ENCODE results near the gene FGD5. TPM values are rescaled to one million over a fixed set of nuclear protein-coding genes. Genes with fewer than 3 reads are reported as not detected.

The FGD5 gene
- total RNA-seq, 1 donor from 2014 or later, result 0.24 TPM

- Mint-ChIP-seq H3K4me1 (peaks cover 17% of the 10 kb centered on the region), H3K9me3 (peaks cover 2% of the 10 kb centered on the region), H3K27me3 (ENCODE audit: insufficient read depth, low read depth) (peaks cover 43% of the 10 kb centered on the region), H3K36me3 (no peaks in the 10 kb centered on the region), H3K4me3 (peak overlapping the region; percentile 38), H3K27ac (peak overlapping the region; percentile 4)
- DNase-seq (ENCODE audit: low spot score), result no peak
- no peaks in the 10 kb centered on the region for H3K9me3 ChIP-seq (ENCODE audit: low read depth)
- no peaks in the 10 kb centered on the region for H4K20me1 ChIP-seq (ENCODE audit: low read depth)
- peaks cover 41% of the 10 kb centered on the region for H3K27me3 ChIP-seq
- no peaks in the 10 kb centered on the region for H3K79me2 ChIP-seq (ENCODE audit: low read depth)
- no peaks in the 10 kb centered on the region for H3K4me1 ChIP-seq
- no peaks in the 10 kb centered on the region for H3F3A ChIP-seq (ENCODE audit: low read depth)
- no peaks in the 10 kb centered on the region for H3K36me3 ChIP-seq
- no peak overlapping the region for H3K9ac ChIP-seq
- no peak overlapping the region for H3K27ac ChIP-seq
- no peak overlapping the region for H3K4me3 ChIP-seq
- H2AFZ ChIP-seq (replicated peaks), result no peak overlapping the region
- no peak for TF ChIP-seq EZH2 (IDR thresholded peaks at IDR 0.05)
- TF ChIP-seq EZH2phosphoT487 (IDR thresholded peaks at IDR 0.05), result no peak
- TF ChIP-seq CTCF (IDR thresholded peaks at IDR 0.05), result no peak
- no peak overlapping the region for H3K4me2 ChIP-seq
Observed at GRCh38 chr3:14804835-14805780, 13.7 kb upstream of the FGD5 start.

GRCh38 chr3:14805961-14806537 lies 12.7 kb upstream of the FGD5 start:
- TF ChIP-seq EZH2phosphoT487 (IDR thresholded peaks at IDR 0.05) (no peak), CTCF (IDR thresholded peaks at IDR 0.05) (no peak), EZH2 (IDR thresholded peaks at IDR 0.05) (no peak)
- H3K27me3 Mint-ChIP-seq (ENCODE audit: insufficient read depth, low read depth), result peaks cover 44% of the 10 kb centered on the region
- Histone ChIP-seq H2AFZ (replicated peaks) (no peak overlapping the region), H3K27me3 (peaks cover 49% of the 10 kb centered on the region), H3F3A (ENCODE audit: low read depth) (peaks cover 2% of the 10 kb centered on the region), H3K79me2 (ENCODE audit: low read depth) (no peaks in the 10 kb centered on the region), H3K36me3 (no peaks in the 10 kb centered on the region), H4K20me1 (ENCODE audit: low read depth) (no peaks in the 10 kb centered on the region), H3K9ac (no peak overlapping the region), H3K4me1 (no peaks in the 10 kb centered on the region), H3K4me3 (no peak overlapping the region), H3K27ac (no peak overlapping the region), H3K9me3 (ENCODE audit: low read depth) (no peaks in the 10 kb centered on the region), H3K4me2 (no peak overlapping the region)
- H3K4me3 Mint-ChIP-seq, result no peak overlapping the region
- H3K27ac Mint-ChIP-seq, result no peak overlapping the region
- H3K4me1 Mint-ChIP-seq, result peaks cover 17% of the 10 kb centered on the region
- peaks cover under 1% of the 10 kb centered on the region for H3K36me3 Mint-ChIP-seq
- no peak for DNase-seq (ENCODE audit: low spot score)
- peaks cover 2% of the 10 kb centered on the region for H3K9me3 Mint-ChIP-seq

GRCh38 chr3:14806641-14807263 lies 12.0 kb upstream of the FGD5 start:
- peaks cover 56% of the 10 kb centered on the region for H3K27me3 ChIP-seq
- no peak overlapping the region for H3K4me2 ChIP-seq
- no peak overlapping the region for H3K27ac Mint-ChIP-seq
- DNase-seq (ENCODE audit: low spot score), result no peak
- TF ChIP-seq EZH2 (IDR thresholded peaks at IDR 0.05) (no peak), CTCF (IDR thresholded peaks at IDR 0.05) (no peak)
- no peak overlapping the region for H3K4me3 ChIP-seq
- no peaks in the 10 kb centered on the region for H3K9me3 ChIP-seq (ENCODE audit: low read depth)
- peaks cover 19% of the 10 kb centered on the region for H3K4me1 Mint-ChIP-seq
- peaks cover 2% of the 10 kb centered on the region for H3K9me3 Mint-ChIP-seq
- H3K4me1 ChIP-seq, result no peaks in the 10 kb centered on the region
- peaks cover 9% of the 10 kb centered on the region for H3F3A ChIP-seq (ENCODE audit: low read depth)
- no peaks in the 10 kb centered on the region for H3K79me2 ChIP-seq (ENCODE audit: low read depth)
- H3K9ac ChIP-seq, result no peak overlapping the region
- no peaks in the 10 kb centered on the region for H3K36me3 ChIP-seq
- no peak overlapping the region for H3K4me3 Mint-ChIP-seq
- peaks cover 2% of the 10 kb centered on the region for H3K36me3 Mint-ChIP-seq
- no peak overlapping the region for H2AFZ ChIP-seq (replicated peaks)
- H4K20me1 ChIP-seq (ENCODE audit: low read depth), result no peaks in the 10 kb centered on the region
- peaks cover 52% of the 10 kb centered on the region for H3K27me3 Mint-ChIP-seq (ENCODE audit: insufficient read depth, low read depth)
- H3K27ac ChIP-seq, result no peak overlapping the region

Measured in neural progenitor cell (in vitro differentiated cells).